GM19324 (cell line): ENCODE data around the gene CFAP20.
"Not testable (repeated sequence)": the region's sequence is repeated elsewhere in the genome, so short reads cannot be mapped to it uniquely, and the experiment has no call there.

Source experiments
- ATAC-seq: cut with Tn5 transposase; IDR thresholded peaks from one replicate; pipeline ENCODE4 v1.9.1; 2021; ENCODE audit warnings: mild to moderate bottlenecking, moderate library complexity; ENCODE audit not compliant: unreplicated experiment, low FRiP score

CFAP20 gene

DNA sequence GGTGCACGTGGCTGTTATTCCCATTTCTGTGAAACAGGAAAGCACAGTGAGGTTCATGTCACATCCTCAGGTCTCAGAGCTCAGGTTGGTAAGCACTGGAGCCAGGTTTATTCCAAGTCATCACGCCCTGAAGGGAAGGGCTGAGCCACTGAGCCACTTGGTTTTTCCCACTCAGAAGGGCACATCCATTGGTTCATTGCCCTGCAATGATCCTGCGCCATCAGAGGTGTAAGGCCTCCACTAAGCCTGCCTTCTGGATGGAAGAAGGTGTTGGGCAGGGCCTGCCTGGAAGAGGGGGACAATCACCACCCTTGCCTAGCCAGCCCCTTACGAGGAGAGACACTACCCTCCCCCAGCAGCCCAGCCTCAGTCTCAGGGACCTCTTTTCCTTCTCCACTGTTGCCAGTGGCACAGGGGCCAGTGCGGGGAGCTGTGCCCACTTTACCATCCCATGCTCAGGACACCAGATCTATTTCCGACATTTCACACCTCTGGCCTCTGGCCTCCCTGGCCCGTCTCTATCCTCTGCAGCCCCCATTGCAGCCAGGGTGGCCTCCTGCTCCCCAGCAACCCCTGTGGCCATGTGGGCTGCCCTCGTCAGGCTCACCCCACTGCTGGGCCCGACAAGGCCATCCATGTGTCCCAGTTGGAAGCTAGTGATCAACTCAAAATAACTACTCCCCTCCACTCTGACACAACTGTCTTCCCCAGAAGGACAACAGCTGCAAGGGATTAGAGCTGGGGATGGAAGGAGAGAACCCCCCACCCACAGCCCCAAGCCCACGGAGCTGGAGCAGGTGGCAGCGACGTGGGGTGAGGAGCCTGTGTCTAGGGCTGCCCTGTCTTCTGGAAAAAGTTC is 29.9 kb downstream of the CFAP20 start:
- no peak for ATAC-seq

DNA sequence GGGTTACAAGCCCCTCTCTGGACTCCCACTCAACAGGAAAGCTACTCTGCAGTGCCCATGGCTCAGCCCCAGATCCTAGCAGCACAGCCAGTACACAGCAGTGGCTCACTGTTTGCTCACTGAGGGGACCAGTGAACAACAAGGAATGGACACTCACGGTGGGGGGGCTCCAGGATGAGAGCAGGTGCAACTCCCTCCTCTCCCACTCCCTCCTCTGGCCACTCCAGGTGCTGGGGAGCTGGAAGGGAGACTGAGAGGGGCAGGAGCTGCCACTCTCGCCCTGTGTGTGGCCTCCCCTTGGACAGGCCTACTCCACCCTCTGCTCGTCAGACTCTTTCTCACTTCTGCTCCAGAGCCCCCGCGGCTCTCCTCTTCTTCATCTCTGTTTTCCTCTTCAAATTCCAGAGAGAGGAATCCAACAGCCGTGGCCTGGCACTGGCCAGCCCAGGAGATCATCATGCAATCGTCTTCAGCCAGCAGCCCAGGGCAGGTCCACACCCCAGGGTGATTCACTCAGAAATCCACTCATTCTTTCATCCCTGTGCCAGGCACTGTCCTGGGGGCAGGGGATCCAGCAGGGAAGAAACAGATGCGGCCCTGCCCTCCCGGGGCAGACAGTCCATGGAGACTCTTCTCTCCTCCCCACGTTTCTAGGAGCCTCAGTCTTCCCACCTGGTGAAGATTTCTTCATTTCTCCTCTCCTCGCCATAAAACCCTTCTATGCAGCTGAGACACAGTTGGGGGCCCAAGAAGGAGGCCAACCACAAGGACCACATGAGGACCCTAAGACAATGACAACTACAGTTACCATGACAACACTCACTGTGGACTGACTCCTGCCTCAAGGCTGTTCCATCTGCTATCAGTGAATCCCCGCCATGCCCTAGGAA is 30.7 kb downstream of the CFAP20 start:
- ATAC-seq: no peak

DNA sequence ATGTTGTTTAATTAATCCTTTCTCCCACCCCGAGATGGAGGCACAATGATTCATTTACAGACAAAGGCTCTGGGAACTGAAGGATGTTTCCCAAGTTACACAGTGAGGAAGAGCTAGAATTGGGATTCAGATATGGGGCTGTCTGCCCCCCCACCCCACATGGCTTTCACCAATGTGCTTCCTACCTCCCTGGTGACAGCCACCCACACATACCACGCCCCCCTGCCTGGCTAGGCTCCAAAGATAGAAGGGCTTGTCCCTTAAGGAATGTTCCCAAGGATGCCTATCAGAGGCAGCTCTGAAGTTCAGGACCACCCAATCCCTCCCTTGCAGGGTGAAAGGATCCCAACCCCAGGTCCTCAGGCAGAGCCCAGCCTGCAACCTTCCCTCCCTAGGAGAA is 32.9 kb downstream of the CFAP20 start:
- no peak for ATAC-seq

DNA sequence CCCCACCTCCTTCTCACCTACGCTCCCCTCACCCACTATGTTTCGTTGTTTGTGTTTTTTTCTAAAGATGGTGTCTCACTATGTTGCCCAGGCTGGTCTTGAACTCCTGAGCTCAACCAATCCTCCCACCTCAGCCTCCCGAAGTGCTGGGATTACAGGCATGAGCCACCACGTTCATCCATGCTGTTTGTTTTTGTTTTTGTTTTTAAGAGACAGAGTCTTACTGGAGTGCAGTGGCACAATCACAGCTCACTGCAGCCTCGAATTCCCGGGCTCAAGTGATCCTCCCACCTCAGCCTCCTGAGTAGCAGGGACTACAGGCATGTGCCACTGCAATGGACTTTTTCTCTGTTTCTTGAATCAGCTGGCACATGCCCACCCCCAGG is 33.6 kb downstream of the CFAP20 start:
- not testable (repeated sequence) for ATAC-seq

DNA sequence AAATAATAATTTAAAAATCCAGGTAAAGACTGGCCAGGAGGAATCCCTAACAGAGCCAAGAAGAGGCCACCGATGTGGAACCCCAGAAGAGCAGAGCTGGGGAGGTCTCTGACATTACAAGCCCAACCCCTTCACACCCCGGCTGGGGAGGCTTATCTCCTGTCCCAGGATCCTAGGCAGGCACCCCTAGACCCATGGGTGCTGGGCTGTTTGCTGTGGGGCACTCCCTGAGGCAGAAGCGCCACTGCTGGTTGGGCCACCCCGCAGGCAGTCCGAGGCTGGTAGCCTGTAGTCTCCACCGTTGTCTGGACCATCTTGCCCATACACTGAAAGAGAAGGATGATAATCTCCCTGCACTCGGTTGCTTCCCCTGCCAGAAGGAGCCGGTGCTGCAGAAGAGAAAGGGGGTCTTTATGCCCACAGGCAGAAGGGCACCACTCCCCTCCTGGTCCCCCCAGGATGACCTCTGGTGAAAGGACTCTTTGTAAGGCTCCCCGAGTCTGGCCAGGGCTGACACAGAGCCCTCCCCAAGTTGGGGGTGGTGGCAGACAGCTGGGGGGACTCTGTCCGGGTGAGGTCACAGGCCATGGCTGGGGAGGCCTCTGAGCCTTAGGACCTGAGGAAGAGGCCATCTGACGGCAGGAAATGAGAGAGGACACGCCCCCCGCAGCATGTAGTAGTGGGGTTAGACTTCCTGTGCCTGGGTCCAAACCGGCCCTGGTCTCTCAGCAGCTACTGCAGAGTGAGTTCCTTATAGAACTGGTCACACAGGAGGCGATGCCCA is 34.2 kb downstream of the CFAP20 start:
- no peak for ATAC-seq

DNA sequence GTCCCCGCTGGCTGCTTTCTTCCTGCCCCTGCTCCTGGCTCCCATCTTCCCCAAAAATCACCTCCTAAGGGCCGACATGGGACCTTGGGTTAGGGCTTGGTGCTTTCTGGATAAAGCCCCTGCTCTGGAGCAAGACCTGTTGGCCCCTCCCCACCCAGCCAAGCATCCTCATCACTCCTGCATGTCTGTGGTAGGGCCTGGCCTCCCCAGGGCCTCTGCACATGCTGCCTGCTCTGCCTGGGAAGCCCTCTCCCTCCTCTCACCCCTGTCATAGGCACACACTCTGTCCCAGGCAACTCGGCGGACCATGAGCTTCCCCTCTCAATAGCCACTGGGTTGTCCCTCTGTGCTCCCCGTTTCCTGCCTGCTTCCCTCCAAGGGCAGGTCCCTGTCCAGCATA is 35.2 kb downstream of the CFAP20 start:
- no peak for ATAC-seq

DNA sequence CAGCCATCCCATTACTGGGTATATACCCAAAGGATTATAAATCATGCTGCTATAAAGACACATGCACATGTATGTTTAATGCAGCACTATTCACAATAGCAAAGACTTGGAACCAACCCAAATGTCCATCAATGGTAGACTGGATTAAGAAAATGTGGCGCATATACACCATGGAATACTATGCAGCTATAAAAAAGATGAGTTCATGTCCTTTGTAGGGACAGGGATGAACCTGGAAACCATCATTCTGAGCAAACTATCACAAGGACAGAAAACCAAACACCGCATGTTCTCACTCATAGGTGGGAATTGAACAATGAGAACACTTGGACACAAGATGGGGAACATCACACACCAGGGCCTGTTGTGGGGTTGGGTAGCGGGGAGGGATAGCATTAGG is 38.8 kb downstream of the CFAP20 start:
- ATAC-seq: not testable (repeated sequence)

DNA sequence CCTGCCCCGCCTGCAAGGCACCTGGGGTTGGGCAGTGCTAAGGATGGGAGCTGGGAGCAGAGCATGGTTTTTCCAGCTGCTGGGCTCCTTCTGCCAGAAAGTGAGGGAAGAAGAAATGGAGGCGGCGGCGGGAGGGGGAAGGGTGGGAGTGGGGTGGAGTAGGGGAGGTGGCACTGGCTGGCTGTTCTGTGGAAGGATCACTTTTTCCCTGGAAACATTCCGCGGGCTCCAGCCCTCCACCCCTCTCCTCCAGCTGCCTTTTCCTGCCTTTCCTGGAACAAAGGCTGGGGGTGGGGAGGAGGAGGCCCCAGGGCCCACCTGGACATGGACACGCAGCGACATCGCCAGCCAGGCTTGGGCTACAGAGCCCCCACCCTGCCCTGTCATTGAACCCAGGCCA is 41.1 kb downstream of the CFAP20 start:
- no peak for ATAC-seq

DNA sequence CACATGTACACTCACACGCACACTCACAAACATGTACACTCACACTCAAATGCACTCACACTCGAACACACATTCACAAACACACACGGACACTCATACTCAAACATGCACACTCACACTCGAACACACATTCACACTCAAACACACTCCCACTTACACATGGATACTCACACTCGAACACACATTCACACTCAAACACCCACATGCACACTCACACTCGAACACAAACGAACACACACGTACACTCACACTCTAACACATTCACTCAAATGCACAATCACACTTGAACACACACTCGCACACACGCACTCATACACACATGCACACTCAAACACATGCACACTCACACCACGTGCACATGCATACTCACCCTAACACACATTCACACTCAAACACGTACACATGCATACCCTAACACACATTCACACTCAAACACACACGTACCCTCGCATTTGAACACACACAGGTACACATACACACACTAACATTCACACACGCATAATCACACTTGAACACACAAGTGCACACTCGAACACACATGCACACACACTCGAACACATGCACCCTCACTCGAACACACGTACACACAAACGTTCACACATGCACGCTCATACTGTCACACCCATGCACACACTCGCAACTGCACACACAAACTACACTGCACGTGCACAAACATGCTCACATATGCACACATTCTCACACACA is 41.8 kb downstream of the CFAP20 start:
- ATAC-seq: no peak

DNA sequence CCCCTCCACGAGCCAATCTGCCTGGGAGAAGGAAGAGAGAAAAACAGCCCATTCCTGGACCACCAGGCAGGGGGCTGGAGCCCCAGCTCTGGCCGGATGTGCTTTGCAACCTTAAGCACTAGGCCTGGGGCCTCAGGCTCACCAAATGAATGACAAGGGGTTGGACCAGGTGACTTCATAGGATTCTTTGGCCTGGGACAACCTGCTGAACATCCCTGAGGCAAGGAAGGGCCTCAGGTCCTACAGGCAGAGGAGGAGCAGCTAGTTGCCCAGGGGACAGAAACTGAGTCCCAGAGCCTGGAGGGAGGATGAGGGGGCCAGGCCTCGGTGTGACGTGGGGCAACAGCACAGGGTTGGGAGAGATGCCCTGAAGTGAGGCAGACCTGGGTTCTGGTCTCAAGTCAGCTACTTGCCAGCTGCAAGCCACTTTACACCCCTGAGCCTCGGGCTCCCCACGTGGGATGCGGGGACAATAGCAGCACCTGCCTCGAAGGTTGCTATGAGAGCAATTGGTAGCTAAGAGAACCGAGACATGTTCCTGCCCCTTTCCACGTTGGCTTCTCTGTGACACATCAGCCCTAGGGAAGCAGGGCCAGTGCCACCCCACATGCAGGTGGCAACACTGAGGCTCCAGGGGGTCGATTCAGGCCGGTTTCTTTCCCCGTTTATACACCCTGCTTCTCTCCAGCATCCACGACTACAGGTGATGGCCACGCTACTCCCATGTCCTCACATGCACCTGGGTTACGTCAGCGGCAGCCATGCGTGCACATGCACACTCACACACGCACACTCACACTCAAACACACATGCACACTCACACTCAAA is 42.6 kb downstream of the CFAP20 start:
- no peak for ATAC-seq

DNA sequence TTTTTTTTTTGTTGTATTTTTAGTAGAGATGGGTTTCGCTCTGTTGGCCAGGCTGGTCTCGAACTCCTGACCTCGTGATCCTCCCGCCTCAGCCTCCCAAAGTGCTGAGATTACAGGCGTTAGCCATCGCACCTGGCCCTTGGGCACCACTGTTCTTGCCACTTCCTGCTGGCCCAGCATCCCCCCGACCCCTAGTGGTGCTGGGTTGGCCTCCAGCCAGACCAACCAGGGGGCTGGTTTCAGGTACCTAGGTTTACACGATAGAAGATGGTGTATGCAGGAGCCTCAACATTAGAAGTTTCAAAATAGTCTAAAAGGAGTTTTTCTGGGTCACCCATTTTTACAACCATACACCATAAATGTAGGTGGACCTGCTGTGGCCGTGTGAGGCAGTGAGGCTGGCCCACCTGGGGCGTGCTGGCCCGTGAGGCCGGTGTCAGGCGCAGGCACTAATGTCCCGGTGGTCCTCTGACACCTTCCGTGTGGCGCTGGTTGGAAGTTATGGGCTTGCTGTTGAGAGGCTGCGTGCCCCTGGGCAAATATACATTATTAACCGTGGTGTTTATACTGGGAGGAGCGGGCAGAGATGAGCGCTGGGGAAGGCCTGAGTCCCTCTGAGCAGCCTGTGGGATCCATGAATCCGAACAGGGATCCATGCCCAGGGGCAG is 43.5 kb downstream of the CFAP20 start:
- ATAC-seq: no peak

DNA sequence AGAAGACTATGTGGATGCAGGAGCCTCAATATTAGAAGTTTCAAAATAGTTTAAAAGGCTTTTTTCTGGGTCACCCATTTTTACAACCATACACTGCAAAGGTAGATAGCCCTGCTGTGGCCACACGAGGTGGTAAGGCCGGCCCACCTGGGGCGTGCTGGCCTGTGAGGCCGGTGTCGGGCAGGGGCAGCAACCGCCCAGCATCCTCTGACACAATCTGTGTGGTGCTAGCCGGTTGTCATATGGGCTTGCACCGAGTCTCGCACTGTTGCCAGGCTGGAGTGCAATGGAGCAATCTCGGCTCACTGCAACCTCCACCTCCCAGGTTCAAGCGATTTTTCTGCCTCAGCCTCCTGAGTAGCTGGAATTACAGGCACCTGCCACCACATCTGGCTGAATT is 44.0 kb downstream of the CFAP20 start:
- no peak for ATAC-seq

DNA sequence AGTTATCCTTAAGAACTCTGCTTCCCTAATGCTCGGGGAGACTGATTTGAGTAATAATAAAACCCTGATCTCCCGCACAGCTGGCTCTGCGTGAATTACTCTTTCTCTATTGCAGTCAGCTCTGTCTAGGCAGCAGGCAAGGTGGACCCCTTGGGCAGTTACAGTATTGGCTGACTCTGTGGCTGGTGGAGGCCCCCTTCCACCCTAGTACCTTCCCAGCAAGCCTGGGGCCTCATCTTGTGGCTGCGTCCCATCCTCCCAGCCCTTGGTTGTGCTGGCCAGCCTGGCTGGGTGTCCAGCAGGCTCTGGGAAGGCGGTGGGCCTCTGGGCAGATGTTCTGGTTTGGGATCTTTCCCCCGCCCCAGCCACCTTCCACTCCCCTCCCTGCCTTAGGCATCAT is 44.5 kb downstream of the CFAP20 start:
- ATAC-seq: no peak

DNA sequence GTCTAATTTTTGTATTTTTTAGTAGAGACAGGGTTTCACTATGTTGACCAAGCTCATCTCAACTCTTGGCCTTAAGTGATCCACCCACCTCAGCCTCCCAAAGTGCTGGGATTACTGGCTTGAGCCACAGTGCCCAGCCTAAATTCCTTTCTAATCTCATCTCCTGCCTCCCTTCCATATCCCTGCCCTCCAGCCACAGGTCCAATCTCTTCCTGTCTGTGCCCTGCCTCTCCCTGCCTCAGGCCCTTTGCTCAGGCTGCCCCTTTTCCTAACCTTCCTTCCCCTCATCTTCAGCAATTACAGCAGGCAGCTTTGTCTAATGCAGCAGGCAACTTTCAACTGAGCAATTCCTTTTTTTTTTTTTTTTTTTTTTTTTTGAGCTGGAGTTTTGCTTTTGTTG is 46.8 kb downstream of the CFAP20 start:
- ATAC-seq: no peak

DNA sequence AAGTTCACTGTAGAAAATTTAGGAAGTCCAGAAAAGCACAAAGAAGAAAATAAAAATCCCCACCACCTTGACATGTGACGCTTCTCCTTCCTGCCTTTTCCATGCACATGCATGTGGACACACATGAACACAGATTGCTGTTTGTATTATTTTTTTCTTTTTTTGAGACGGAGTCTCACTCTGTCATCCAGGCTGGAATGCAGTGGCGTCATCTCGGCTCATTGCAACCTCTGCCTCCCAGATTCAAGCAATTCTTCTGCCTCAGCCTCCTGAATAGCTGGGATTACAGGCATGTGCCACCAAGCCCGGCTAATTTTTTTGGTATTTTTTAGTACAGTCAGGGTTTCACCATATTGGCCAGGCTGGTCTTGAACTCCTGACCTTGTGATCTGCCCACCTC is 48.5 kb downstream of the CFAP20 start:
- ATAC-seq: not testable (repeated sequence)

DNA sequence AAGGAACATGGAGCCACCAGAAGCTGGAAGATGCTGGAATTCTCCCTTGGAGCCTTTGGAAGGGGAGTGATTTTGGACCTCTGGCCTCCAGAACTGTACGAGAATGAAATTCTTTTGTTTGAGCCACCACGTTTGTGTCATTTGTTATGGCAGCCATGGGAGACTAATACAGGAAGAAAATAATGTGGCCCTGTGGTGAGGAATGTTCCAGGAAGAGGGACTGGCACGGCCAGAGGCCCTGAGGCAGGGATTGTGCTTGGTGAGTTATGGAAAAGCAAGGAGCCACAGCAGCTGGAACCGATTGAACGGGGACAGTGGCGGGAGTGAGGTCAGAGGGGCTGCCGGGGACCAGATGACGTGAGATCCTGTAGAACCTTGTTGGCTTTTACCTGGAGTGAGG is 51.4 kb downstream of the CFAP20 start:
- ATAC-seq: no peak

DNA sequence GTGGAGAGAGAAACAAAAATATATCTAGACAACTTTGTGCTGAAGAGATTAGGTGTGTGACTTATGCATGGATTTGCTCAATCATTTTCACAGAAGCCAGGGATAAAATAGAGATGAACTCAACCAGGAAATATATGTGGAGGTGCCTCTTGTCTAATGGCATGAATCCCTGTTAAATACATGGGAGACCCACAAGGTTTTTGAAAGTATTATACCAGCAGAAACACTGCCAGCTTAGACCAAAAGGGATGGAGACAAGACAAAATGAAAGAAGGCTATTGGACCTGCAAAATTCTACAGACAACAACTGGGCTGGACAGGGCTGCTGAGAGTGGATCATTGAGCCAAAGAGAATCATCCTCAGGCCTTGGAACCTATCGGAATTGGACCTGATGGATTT is 52.7 kb downstream of the CFAP20 start:
- no peak for ATAC-seq

DNA sequence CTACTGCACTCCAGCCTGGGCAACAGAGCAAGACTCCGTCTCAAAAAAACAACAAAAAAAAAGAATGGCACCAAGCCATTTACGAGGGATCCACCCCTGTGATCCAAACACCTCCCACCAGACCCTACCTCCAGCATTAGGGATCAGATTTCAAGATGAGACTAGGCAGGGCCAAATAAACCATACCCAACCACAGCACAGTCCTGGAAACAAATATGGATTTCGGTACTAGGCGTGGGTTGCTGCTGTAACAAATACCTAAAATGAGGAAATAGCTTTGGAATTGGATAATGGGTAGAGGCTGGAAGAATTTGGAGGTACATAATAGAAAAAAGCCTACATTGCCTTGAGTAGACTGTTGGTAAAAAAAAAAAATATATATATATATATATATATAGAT is 54.5 kb downstream of the CFAP20 start:
- no peak for ATAC-seq

DNA sequence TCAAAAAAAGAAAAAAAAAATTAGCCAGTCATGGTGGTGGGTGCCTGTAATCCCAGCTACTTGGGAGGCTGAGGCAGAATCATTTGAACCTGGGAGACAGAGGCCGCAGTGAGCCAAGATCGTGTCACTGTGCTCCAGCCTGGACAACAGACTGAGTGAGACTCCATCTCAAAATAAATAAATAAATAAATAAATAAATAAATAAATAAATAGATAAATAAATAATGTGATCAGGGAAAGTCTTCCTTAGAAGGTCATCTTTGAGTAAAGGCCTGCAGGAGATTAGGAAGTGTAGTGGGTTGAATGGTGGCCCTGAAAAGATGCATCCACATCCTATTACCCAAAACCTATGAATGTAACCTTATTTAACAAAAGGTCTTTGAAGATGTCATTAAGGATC is 56.1 kb downstream of the CFAP20 start:
- not testable (repeated sequence) for ATAC-seq
